GM10248 (cell line): ENCODE results near the gene EPHA4.

Experiments used
- CTCF ChIA-PET: fragments of 300-600 bp; sonication (Branson Sonifier 250); formaldehyde crosslinking; extraction: SDS; loops from one replicate; lab custom pipeline; 2021; ENCODE audit warnings: antibody characterized with exemption; lab: Yijun Ruan, JAX
- POLR2A ChIA-PET: fragments of 350-650 bp; sonication (Branson Sonifier 250); formaldehyde crosslinking; extraction: SDS; loops from one replicate; lab custom pipeline; 2020; ENCODE audit warnings: antibody characterized with exemption; lab: Yijun Ruan, JAX
- DNase-seq: peaks from one replicate; pipeline ENCODE4 v3.0.0; 2012; ENCODE audit errors: extremely low spot score
- TF ChIP-seq, protein P1 (sequence below): IDR thresholded peaks from 2 replicates; pipeline ENCODE4 v1.5.1; 2012; ENCODE audit warnings: mild to moderate bottlenecking, low read depth; ENCODE audit errors: extremely low read depth, missing control alignments, control extremely low read depth

EPHA4 gene

DNA sequence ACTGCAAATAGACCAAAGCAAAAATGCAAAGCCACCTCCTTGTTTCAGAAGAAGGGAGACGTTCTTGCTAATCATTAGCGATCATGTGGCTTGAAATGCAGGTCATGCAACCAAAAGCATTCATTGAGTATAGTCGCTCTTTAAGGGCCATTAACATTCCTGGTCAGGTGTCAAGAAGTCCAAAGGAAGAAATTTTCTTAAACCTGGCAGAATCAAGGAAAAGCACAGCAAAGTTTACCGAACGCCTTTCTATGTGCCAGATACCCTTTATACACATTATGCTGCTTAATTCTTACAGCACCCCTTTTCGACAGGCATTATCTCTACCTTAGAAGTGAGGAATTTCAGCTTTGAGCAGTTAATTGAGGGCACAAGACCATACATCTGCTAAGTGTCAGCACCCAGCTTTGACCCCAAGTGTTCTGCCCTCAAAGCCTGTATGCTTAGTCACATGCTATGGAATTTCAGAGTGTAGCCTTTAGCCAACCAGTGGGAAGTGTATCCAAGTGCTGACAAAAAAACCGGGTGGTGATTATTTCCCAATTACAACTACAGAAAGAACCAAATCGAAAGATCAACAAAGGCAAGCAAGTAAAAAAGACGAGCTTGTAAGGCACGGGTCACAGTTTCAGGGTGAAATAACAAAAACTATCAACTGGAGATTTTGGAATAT is 70.8 kb downstream of the EPHA4 start:
- no peak for DNase-seq
- CTCF ChIA-PET = interaction anchor here (1.5 kb wide), 1 partner anchor 15 kb away, joined by 3 read pairs; no protein-coding TSS in a partner anchor
- POLR2A ChIA-PET = no interaction called here
- TF ChIP-seq, protein P1, sequence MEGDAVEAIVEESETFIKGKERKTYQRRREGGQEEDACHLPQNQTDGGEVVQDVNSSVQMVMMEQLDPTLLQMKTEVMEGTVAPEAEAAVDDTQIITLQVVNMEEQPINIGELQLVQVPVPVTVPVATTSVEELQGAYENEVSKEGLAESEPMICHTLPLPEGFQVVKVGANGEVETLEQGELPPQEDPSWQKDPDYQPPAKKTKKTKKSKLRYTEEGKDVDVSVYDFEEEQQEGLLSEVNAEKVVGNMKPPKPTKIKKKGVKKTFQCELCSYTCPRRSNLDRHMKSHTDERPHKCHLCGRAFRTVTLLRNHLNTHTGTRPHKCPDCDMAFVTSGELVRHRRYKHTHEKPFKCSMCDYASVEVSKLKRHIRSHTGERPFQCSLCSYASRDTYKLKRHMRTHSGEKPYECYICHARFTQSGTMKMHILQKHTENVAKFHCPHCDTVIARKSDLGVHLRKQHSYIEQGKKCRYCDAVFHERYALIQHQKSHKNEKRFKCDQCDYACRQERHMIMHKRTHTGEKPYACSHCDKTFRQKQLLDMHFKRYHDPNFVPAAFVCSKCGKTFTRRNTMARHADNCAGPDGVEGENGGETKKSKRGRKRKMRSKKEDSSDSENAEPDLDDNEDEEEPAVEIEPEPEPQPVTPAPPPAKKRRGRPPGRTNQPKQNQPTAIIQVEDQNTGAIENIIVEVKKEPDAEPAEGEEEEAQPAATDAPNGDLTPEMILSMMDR = no peak

DNA sequence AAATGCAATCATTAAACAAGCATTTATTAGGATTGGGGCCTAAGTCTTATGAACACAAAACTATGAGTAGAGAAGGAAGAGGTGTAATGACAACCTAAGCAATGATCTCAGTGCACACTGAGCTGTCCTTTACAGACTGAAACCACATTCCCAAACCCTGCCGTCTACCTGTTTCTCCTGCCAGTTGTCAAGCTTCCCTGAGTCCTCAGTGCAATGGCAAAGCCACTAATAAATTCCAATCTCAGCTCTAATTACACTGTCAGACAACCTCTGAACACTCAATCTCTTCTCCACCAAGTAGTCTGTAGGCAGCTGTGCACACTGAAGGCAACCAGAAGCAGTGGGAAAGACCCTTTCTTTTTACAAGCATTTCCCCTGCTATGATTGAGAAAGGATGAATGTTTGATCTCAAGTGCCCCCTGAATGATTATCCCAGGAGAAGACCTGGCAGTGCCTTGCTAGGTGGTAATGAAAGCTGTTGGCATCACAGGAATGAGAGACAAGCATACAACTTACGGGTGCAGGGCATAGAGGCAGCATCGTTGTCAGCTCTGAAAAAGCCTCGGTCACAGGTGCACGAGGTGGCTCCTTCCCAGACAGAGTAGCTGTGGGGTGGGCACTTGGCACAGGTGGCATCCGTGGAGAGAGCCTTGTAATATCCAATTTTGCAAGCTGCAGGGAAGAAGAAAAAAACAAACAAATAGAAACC is 71.4 kb downstream of the EPHA4 start:
- DNase-seq = no peak
- CTCF ChIA-PET = interaction anchor here (1.0 to 1.5 kb wide), 3 partner anchors 14 to 22 kb away, joined by 3 to 4 read pairs (median 3); no protein-coding TSS in a partner anchor
- POLR2A ChIA-PET = no interaction called here
- TF ChIP-seq, protein P1 = no peak

DNA sequence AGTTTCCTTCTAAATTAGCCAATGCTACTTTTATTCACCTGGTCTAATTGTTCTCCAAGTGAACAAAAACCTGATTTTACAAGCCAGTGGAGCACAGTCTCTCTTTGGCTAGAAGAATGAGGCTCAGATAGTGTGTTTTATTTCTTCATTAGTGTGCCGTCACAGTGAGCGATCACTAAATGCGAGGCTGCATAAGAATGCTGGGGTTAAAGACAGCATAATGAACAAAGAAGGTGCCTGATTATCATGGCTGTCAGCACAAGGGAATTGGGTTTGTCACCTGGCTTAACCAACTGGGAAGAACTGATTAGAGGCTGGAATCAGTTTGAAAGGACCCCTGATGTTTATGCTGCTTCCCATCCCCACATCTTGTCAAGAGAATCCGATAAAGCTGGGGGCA is 76.4 kb downstream of the EPHA4 start:
- ChIA-PET CTCF (no interaction called here), POLR2A (no interaction called here)
- no peak for DNase-seq
- TF ChIP-seq, protein P1 = no peak

DNA sequence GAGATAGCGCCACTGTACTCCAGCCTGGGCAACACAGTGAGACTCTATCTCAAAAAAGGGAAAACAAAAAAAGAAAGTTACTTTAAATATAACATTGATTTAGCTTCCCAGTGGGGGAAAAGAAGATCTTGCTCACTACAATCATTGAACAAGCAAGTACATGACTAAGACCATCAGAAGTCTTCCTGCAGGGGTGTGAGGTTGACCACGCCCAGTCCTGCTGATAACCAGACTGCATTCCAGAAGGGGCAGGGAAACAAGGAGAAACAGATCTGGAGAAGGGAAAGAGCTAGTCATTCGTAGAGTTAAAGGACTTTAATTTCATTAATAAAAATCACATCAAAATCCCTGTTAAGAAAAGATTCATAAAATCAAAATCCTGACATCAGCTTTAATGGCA is 77.5 kb downstream of the EPHA4 start:
- ChIA-PET CTCF (interaction anchor here (0.9 kb wide), 1 partner anchor 10 kb away, joined by 3 read pairs; no protein-coding TSS in a partner anchor), POLR2A (no interaction called here)
- TF ChIP-seq, protein P1 = no peak
- no peak for DNase-seq

DNA sequence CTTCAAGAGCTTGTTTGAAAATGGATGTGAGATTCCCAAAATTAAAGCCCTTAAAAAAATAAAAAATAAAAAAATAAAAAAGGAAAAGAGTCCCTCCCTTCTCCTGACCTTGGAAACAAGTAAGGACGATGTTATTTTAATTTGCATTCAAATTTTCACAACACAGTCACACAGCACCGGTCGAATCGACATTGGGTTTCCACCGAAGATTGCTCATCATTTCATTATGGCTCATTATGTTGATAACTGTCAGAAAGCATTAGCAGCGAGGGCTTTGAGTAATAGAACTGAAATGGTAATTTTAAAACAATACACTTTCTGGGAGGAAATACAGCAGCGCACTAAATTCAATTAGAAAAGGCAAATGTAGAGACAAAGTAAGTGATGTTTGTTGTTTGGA is 78.7 kb downstream of the EPHA4 start:
- TF ChIP-seq, protein P1 = no peak
- CTCF ChIA-PET = no interaction called here
- POLR2A ChIA-PET = no interaction called here
- DNase-seq = no peak

DNA sequence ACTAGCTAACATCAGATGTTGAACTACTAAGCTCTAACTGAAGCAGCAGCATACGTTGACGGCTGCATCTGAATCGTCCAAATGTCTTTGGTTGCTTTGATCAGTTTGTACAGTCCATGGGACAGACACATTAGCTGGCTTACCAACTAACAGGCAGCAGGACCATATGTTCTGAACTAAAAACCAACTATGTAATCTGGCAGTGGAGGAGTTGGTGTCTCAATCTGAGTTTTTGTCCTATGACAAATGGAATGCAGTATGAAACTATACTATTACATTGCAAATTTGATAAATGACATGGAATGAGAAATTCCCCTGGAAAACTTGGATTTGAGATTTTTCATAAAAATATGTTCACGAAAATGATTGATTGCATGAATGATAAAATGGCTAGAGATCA is 79.5 kb downstream of the EPHA4 start:
- ChIA-PET CTCF (interaction anchor here (1.1 kb wide), 1 partner anchor 15 kb away, joined by 3 read pairs; no protein-coding TSS in a partner anchor), POLR2A (no interaction called here)
- no peak for DNase-seq
- TF ChIP-seq, protein P1 = no peak
